Measurements from ENCODE around the gene ANGEL2.
"Not testable (repeated sequence)": the region's sequence is repeated elsewhere in the genome, so short reads cannot be mapped to it uniquely, and the experiment has no call there.

Gene ANGEL2

GRCh38 chr1:212979340-212980122 is 36.1 kb downstream of the ANGEL2 start:
- intact Hi-C loops (cut with DNase I), result no loop called here
- peak in 1 of 10 donors; percentile 63 for DNase-seq

GRCh38 chr1:212977781-212978645 is 37.7 kb downstream of the ANGEL2 start:
- peak in 1 of 10 donors; percentile 57 for DNase-seq
- intact Hi-C loops (cut with DNase I), result no loop called here

GRCh38 chr1:212976586-212976985 is 39.1 kb downstream of the ANGEL2 start:
- DNase-seq, result peak in 1 of 10 donors; percentile 49
- intact Hi-C loops (cut with DNase I), result no loop called here

- intact Hi-C loops (cut with DNase I), result no loop called here
- DNase-seq, result no peak
Measured at GRCh38 chr1:212975111-212975918, 40.4 kb downstream of the ANGEL2 start.

GRCh38 chr1:212974711-212975110 is 41.0 kb downstream of the ANGEL2 start:
- no peak for DNase-seq
- intact Hi-C loops (cut with DNase I), result no loop called here

- intact Hi-C loops (cut with DNase I), result no loop called here
- DNase-seq, result peak in 1 of 10 donors; percentile 43
Measured at GRCh38 chr1:212973899-212974298, 41.8 kb downstream of the ANGEL2 start.

- intact Hi-C loops (cut with DNase I), result no loop called here
- DNase-seq, result no peak
Measured at GRCh38 chr1:212973426-212973825, 42.2 kb downstream of the ANGEL2 start.

GRCh38 chr1:212971312-212971711 is 44.4 kb downstream of the ANGEL2 start:
- no peak for DNase-seq

GRCh38 chr1:212970085-212970484 is 45.6 kb downstream of the ANGEL2 start:
- intact Hi-C loops (cut with DNase I), result no loop called here
- DNase-seq, result no peak

More at GRCh38 chr1:212971312-212971711, 44.4 kb downstream of the ANGEL2 start:
- intact Hi-C loops (cut with DNase I), result no loop called here

GRCh38 chr1:212968368-212968863 is 47.3 kb downstream of the ANGEL2 start:
- no peak for DNase-seq
- intact Hi-C loops (cut with DNase I), result no loop called here

- no peak for DNase-seq
- intact Hi-C loops (cut with DNase I), result no loop called here
Measured at GRCh38 chr1:212967801-212968200, 47.9 kb downstream of the ANGEL2 start.

- DNase-seq, result no peak
- intact Hi-C loops (cut with DNase I), result no loop called here
Measured at GRCh38 chr1:212966616-212967015, 49.1 kb downstream of the ANGEL2 start.

GRCh38 chr1:212964993-212965392 is 50.7 kb downstream of the ANGEL2 start:
- intact Hi-C loops (cut with DNase I); DNase-seq: not testable (repeated sequence)

- no peak for DNase-seq
- intact Hi-C loops (cut with DNase I), result no loop called here
Measured at GRCh38 chr1:212964102-212964501, 51.6 kb downstream of the ANGEL2 start.

- intact Hi-C loops (cut with DNase I), result no loop called here
- no peak for DNase-seq
Measured at GRCh38 chr1:212962509-212962908, 53.2 kb downstream of the ANGEL2 start.

GRCh38 chr1:212960932-212961331 is 54.7 kb downstream of the ANGEL2 start:
- intact Hi-C loops (cut with DNase I), result no loop called here
- no peak for DNase-seq

GRCh38 chr1:212959266-212960220 is 56.1 kb downstream of the ANGEL2 start:
- intact Hi-C loops (cut with DNase I), result no loop called here
- no peak for DNase-seq

- intact Hi-C loops (cut with DNase I), result no loop called here
Measured at GRCh38 chr1:212958175-212958574, 57.5 kb downstream of the ANGEL2 start.

GRCh38 chr1:212957546-212957945 is 58.1 kb downstream of the ANGEL2 start:
- intact Hi-C loops (cut with DNase I), result no loop called here
- DNase-seq, result no peak

More at GRCh38 chr1:212958175-212958574, 57.5 kb downstream of the ANGEL2 start:
- DNase-seq, result no peak

All from posterior cingulate gyrus (tissue), 11 donors.